Measurements from ENCODE around the gene SCRN2.

The SCRN2 gene

GRCh38 chr17:47850692-47851573 is 9.9 kb upstream of the SCRN2 start, which contains the start of gene SP6:
Gene SP6 (minus strand): TSS chr17:47851163. CDS start chr17:47848429, 2,734 bp downstream.
- H3K4me3 ChIP-seq (ENCODE audit: severe bottlenecking): peak within 1 kb of the TSS; percentile 54
- H3K4me1 ChIP-seq (ENCODE audit: insufficient read depth, poor library complexity, severe bottlenecking): peaks cover 6% of the 10 kb centered on the region
- TF ChIP-seq CTCF (IDR thresholded peaks at IDR 0.05; ENCODE audit: poor library complexity, severe bottlenecking): peak; percentile 39
- peaks cover 2% of the 10 kb centered on the region; the same call in 1 of the 2 replicates for H3K36me3 ChIP-seq (ENCODE audit: low read depth)
- no peaks in the 10 kb centered on the region for H3K27me3 ChIP-seq (ENCODE audit: insufficient read depth, poor library complexity, severe bottlenecking)
- ATAC-seq (ENCODE audit: low read depth): peak; percentile 93
- H3K9me3 ChIP-seq (ENCODE audit: severe bottlenecking): no peaks in the 10 kb centered on the region
- peak within 1 kb of the TSS; percentile 59 for H3K27ac ChIP-seq (ENCODE audit: poor library complexity, severe bottlenecking)
- DNase-seq (ENCODE audit: low spot score): peak; percentile 96

DNA sequence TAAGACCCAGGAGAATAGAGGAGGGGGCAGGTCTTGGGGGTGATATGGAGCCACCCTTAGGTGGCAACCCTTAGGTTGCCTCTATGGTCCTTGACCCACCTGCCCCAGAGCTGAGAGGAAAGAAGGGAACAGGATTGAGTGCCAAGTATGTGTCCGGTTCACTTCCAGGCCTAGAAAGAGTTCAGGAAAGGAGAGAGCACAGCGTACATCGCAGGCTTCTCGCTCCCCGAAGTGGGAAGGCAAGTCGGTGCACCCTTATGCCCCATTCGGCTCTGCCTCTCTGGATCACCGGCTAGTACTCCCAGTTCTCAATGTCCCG is 9.3 kb upstream of the SCRN2 start:
- no peak for DNase-seq (ENCODE audit: low spot score)
- ATAC-seq (ENCODE audit: low read depth): peak; percentile 38
- Histone ChIP-seq H3K27me3 (ENCODE audit: insufficient read depth, poor library complexity, severe bottlenecking) (no peaks in the 10 kb centered on the region), H3K4me1 (ENCODE audit: insufficient read depth, poor library complexity, severe bottlenecking) (peaks cover 6% of the 10 kb centered on the region), H3K36me3 (ENCODE audit: low read depth) (peaks cover 2% of the 10 kb centered on the region; the same call in 1 of the 2 replicates), H3K4me3 (ENCODE audit: severe bottlenecking) (peak overlapping the region; percentile 54), H3K9me3 (ENCODE audit: severe bottlenecking) (no peaks in the 10 kb centered on the region), H3K27ac (ENCODE audit: poor library complexity, severe bottlenecking) (peak overlapping the region; percentile 59)
- no peak for TF ChIP-seq CTCF (IDR thresholded peaks at IDR 0.05; ENCODE audit: poor library complexity, severe bottlenecking)

DNA sequence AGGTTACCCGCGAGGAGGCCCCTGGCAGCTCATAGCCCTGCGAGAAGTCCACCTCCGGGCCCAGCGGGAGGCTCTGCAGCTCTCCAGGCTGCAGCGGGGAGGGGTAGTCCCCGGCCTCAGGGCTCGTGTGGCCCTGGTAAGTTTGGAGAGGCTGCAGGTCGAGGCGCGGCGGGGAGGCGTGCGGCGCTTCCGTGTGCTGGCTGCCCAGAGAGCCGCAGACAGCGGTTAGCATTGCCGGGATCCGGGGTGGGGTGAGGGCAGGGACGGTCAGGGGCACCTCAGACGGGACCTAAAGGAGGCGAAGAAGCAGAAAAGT is 7.1 kb upstream of the SCRN2 start:
- Histone ChIP-seq H3K36me3 (ENCODE audit: low read depth) (peaks cover 2% of the 10 kb centered on the region; the same call in 1 of the 2 replicates), H3K4me3 (ENCODE audit: severe bottlenecking) (no peak overlapping the region), H3K4me1 (ENCODE audit: insufficient read depth, poor library complexity, severe bottlenecking) (peaks cover 6% of the 10 kb centered on the region), H3K27me3 (ENCODE audit: insufficient read depth, poor library complexity, severe bottlenecking) (no peaks in the 10 kb centered on the region), H3K9me3 (ENCODE audit: severe bottlenecking) (no peaks in the 10 kb centered on the region), H3K27ac (ENCODE audit: poor library complexity, severe bottlenecking) (no peak overlapping the region)
- no peak for TF ChIP-seq CTCF (IDR thresholded peaks at IDR 0.05; ENCODE audit: poor library complexity, severe bottlenecking)
- ATAC-seq (ENCODE audit: low read depth) (no peak), DNase-seq (ENCODE audit: low spot score) (no peak)

- no peak overlapping the region for H3K4me3 ChIP-seq (ENCODE audit: severe bottlenecking)
- H3K27ac ChIP-seq (ENCODE audit: poor library complexity, severe bottlenecking): no peak overlapping the region
- no peak for DNase-seq (ENCODE audit: low spot score)
- H3K36me3 ChIP-seq (ENCODE audit: low read depth): peaks cover 2% of the 10 kb centered on the region; the same call in 1 of the 2 replicates
- H3K9me3 ChIP-seq (ENCODE audit: severe bottlenecking): no peaks in the 10 kb centered on the region
- no peak for ATAC-seq (ENCODE audit: low read depth)
- TF ChIP-seq CTCF (IDR thresholded peaks at IDR 0.05; ENCODE audit: poor library complexity, severe bottlenecking): peak; percentile 31
- H3K27me3 ChIP-seq (ENCODE audit: insufficient read depth, poor library complexity, severe bottlenecking): no peaks in the 10 kb centered on the region
- peaks cover 6% of the 10 kb centered on the region for H3K4me1 ChIP-seq (ENCODE audit: insufficient read depth, poor library complexity, severe bottlenecking)
Observed at GRCh38 chr17:47847341-47848197, 6.5 kb upstream of the SCRN2 start.
